Measurements from ENCODE around the gene LRRC9. TPM values are rescaled to one million over a fixed set of nuclear protein-coding genes. Genes with fewer than 3 reads are reported as not detected.

The LRRC9 gene
- total and polyA plus RNA-seq, 2 donors from 2014 or later = not detected

GRCh38 chr14:60051721-60052221 is 131.8 kb downstream of the LRRC9 start:
- TF ChIP-seq, protein P1, sequence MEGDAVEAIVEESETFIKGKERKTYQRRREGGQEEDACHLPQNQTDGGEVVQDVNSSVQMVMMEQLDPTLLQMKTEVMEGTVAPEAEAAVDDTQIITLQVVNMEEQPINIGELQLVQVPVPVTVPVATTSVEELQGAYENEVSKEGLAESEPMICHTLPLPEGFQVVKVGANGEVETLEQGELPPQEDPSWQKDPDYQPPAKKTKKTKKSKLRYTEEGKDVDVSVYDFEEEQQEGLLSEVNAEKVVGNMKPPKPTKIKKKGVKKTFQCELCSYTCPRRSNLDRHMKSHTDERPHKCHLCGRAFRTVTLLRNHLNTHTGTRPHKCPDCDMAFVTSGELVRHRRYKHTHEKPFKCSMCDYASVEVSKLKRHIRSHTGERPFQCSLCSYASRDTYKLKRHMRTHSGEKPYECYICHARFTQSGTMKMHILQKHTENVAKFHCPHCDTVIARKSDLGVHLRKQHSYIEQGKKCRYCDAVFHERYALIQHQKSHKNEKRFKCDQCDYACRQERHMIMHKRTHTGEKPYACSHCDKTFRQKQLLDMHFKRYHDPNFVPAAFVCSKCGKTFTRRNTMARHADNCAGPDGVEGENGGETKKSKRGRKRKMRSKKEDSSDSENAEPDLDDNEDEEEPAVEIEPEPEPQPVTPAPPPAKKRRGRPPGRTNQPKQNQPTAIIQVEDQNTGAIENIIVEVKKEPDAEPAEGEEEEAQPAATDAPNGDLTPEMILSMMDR (IDR thresholded peaks at IDR 0.05; ENCODE audit: borderline replicate concordance, extremely low read depth, insufficient read depth) = no peak
- H3K9me3 ChIP-seq (ENCODE audit: control insufficient read depth in 2 of 3, insufficient read depth in 1 of 3, low read length in 3 of 3) = peaks cover 0 to 2% (median 0%) of the 10 kb centered on the region in 3 donors
- intact Hi-C loops (cut with DNase I) = no loop called here
- H3K36me3 ChIP-seq (ENCODE audit: control insufficient read depth in 2 of 3, insufficient read depth in 3 of 3, low read length in 3 of 3) = no peaks in the 10 kb centered on the region
- H3K4me1 ChIP-seq (ENCODE audit: control insufficient read depth in 2 of 3, insufficient read depth in 2 of 3, low read depth in 1 of 3, low read length in 3 of 3) = no peaks in the 10 kb centered on the region
- DNase-seq (peak in 2 of 5 donors; percentile 8 to 70), FAIRE-seq (no peak)
- H3K27me3 ChIP-seq (ENCODE audit: control insufficient read depth, insufficient read depth, low read length) = no peaks in the 10 kb centered on the region
- no peak overlapping the region for H3K4me3 ChIP-seq (ENCODE audit: low read length in 3 of 3)
- H3K9ac ChIP-seq (ENCODE audit: low read length in 3 of 3) = no peak overlapping the region
- no peak overlapping the region for H3K27ac ChIP-seq (ENCODE audit: low read depth in 2 of 2, low read length in 2 of 2)

DNA sequence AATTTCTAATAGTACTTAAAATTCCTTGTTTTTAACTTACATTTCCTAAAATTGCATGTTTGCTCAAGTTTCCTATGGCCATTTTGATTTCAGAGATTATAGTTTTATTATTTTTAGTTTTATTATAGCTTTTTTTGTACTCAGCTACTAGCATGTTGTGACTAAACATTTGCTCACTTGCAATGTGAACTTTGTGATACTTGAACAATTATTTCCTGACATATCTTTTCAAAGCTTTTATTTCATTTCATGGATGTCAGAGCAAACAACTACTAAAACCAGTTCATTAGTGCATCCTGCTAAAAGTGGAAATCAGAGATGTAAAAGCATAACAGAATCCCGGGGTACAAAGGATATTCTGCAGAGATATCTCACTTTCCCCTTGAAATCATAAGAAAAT is 138.1 kb downstream of the LRRC9 start:
- intact Hi-C loops (cut with DNase I) = no loop called here
- no peak overlapping the region for H3K4me3 ChIP-seq (ENCODE audit: low read length in 3 of 3)
- no peaks in the 10 kb centered on the region for H3K36me3 ChIP-seq (ENCODE audit: control insufficient read depth in 2 of 3, insufficient read depth in 3 of 3, low read length in 3 of 3)
- TF ChIP-seq, protein P1 (IDR thresholded peaks at IDR 0.05; ENCODE audit: borderline replicate concordance, extremely low read depth, insufficient read depth) = no peak
- no peaks in the 10 kb centered on the region for H3K4me1 ChIP-seq (ENCODE audit: control insufficient read depth in 2 of 3, insufficient read depth in 2 of 3, low read depth in 1 of 3, low read length in 3 of 3)
- no peak overlapping the region for H3K27ac ChIP-seq (ENCODE audit: low read depth in 2 of 2, low read length in 2 of 2)
- H3K9ac ChIP-seq (ENCODE audit: low read length in 3 of 3) = no peak overlapping the region
- no peak for FAIRE-seq
- no peaks in the 10 kb centered on the region for H3K9me3 ChIP-seq (ENCODE audit: control insufficient read depth in 2 of 3, insufficient read depth in 1 of 3, low read length in 3 of 3)
- no peak for DNase-seq
- no peaks in the 10 kb centered on the region for H3K27me3 ChIP-seq (ENCODE audit: control insufficient read depth, insufficient read depth, low read length)

- H3K36me3 ChIP-seq (ENCODE audit: control insufficient read depth in 2 of 3, insufficient read depth in 3 of 3, low read length in 3 of 3) = no peaks in the 10 kb centered on the region
- intact Hi-C loops (cut with DNase I) = loop anchor here (10.0 kb wide), 1 partner anchor 113 kb away; no protein-coding TSS in a partner anchor
- H3K4me1 ChIP-seq (ENCODE audit: control insufficient read depth in 2 of 3, insufficient read depth in 2 of 3, low read depth in 1 of 3, low read length in 3 of 3) = no peaks in the 10 kb centered on the region
- DNase-seq (no peak), FAIRE-seq (no peak)
- TF ChIP-seq, protein P1 (IDR thresholded peaks at IDR 0.05; ENCODE audit: borderline replicate concordance, extremely low read depth, insufficient read depth) = no peak
- no peak overlapping the region for H3K4me3 ChIP-seq (ENCODE audit: low read length in 3 of 3)
- H3K27me3 ChIP-seq (ENCODE audit: control insufficient read depth, insufficient read depth, low read length) = no peaks in the 10 kb centered on the region
- no peaks in the 10 kb centered on the region for H3K9me3 ChIP-seq (ENCODE audit: control insufficient read depth in 2 of 3, insufficient read depth in 1 of 3, low read length in 3 of 3)
- no peak overlapping the region for H3K27ac ChIP-seq (ENCODE audit: low read depth in 2 of 2, low read length in 2 of 2)
- H3K9ac ChIP-seq (ENCODE audit: low read length in 3 of 3) = no peak overlapping the region
Observed at GRCh38 chr14:60061371-60061770, 141.4 kb downstream of the LRRC9 start.
